HTERT RPE-1 (cell line): ENCODE results near the gene ZNF532.
"Not testable (repeated sequence)": the region's sequence is repeated elsewhere in the genome, so short reads cannot be mapped to it uniquely, and the experiment has no call there.

Experiments used
- in situ Hi-C: fragments of 300-500 bp; cut with MboI; formaldehyde crosslinking; loops from 4 replicates; pipeline ENCODE4 v1.14.3; 2020; ENCODE audit warnings: low sequenced_read_pairs

Gene ZNF532

GRCh38 chr18:58898010-58898799 lies 33.5 kb downstream of the ZNF532 start:
- in situ Hi-C loops = no loop called here

DNA sequence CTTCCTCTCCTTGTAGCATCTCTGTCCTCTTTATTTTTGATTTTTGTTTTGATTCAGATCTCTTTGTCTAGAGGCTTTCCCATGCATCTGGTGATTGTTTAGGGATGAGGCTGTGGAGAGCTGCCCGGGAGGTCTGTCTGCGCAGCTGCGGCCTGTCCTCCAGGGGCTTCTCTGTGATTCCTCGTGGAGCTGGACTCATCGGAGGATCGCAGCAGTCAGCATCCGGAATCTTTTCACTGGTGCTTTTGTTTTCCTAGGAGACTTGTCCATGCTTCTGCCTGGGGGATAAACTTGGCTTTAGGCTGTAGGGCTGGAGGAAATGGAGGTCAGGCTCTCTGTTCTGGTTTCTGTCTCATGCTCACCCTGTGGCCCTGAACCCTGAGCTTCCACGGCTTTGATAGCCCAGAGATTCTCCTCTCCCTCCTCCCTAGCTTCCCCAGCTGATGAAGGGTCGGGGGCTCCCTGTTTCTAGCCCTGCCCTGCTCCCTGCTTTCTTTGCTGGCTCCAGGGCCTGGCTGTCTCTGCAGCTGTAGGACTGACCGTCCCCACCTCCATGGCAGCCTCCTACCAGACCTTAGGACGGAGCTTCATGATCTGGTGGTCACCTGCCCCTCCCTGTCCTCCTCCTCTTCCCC lies 35.5 kb downstream of the ZNF532 start:
- in situ Hi-C loops = no loop called here

DNA sequence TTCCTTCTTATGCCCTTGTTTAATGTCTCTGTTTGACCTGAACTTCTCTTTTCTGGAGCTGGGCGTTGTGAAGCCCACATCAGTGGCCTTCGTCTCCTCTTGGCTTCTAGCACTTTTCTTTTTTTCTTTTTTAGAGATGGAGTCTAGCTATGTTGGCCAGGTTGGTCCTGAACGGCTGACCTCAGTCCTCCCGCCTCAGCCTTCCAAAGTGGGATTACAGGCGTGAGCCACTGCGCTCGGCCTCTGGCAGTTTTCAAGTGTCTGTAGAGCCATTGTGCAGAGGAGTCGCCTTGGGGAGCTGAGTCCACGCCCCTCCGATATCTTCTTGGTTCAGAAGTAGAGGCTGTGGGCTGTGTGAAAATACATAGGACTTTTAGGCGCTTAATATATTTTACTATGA lies 36.5 kb downstream of the ZNF532 start:
- in situ Hi-C loops = no loop called here

GRCh38 chr18:58901783-58902182 lies 37.1 kb downstream of the ZNF532 start:
- in situ Hi-C loops = no loop called here

- in situ Hi-C loops = no loop called here
These were observed 38.3 kb downstream of the ZNF532 start for GRCh38 chr18:58902961-58903360.

DNA sequence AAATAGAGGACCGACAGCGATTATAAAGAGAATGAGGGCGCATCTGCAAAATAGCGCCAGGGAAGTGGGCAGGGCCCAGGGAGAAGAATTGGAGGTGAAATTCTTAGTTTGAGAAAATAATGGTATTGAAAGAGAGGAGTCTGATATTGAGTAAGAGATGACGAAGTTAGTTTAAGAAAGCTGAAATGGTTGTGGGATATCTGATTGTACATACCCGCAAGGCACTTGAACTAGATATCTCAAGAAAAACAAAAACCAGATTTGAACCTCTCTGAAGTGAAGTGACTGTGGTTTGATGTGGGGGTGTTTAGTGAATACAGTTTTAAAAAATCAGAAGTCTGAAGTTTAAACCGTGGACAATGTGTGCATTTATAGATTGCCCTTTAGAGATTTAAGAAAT lies 38.9 kb downstream of the ZNF532 start:
- in situ Hi-C loops = no loop called here

DNA sequence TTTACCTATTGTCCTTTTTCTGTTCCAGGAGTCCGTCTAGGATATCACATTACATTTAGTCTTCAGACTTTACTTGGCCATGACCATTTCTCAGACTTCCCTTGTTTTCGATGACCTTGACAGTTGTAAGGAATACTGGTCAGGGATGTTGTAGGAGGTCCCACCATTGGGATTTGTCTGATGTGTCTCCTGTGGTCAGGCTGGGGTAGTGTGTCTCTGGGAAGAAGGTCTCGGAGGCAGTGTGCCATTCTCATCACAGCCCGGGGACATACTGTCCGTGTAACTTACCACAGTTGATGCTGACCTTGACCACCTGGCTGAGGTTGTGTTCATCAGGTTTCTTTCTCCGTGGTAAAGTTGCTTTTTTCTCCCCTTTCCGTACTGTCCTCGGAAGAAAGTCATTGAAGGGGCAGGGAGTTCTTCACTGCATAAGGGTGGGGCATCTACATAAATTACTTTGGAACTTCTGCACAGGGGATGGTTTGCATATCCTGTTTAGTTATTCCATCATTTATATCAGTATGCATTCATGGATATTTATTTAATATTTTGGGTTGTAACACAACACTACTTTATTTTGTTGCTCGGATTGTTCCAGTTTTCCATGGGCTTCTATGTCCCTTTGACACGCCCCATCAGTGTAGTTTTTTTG lies 41.2 kb downstream of the ZNF532 start:
- in situ Hi-C loops = no loop called here

DNA sequence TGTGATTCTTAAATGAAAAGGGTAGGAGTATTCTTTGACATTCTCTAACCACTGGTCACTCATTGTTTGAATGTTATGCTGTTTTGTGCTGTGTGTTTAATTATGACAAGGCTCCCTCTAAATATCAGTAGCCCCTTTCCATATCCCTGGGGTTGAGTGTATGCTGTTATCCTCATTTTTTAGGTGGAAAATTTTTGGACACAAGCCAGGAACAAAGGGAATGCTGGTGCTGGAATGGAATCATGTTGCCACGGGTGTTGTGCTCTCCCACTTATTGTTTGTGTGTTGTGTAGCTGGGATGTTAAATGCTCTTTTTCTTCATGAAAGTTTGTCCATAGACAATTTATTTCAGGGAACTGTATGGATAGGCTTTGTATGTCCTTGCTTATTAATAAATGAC lies 43.3 kb downstream of the ZNF532 start:
- in situ Hi-C loops = no loop called here

DNA sequence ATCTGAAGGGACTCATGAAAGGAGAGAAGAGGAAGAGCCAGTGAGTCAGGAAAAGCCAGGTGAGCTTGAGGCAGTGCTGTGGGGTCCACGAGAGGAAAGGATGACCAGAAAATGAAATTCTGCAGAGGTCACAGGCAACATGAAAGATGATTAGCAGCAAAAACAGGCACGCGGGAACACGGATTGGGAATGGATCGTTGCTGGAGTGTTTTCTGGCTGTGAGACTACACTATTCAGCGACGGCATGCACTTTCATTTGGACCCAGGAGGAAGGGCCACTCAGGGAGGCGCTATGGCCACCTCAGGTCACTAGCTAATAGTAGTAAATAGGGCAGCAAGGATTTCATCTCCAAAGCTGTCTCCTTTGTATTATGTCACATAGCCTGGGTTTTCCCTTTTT lies 44.8 kb downstream of the ZNF532 start:
- in situ Hi-C loops = no loop called here

DNA sequence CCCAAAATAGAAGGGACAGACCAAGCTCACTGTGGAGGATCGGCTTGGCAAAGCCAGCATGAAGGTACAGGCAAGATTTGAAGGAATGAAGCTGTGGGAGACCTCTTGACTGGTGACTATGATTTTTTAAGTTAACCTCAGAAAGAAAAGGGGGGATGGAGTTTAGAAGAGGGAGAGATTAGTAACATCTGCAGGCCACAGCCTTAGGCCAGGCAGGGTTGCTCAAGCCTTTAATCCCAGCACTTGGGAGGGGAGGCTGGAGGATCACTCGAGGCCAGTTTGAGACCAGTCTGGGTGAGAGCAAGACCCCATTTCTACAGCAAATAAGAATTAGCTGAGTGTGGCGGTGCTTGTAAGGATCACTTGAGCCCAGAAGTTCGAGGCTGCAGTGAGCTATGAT lies 46.6 kb downstream of the ZNF532 start:
- in situ Hi-C loops = no loop called here

DNA sequence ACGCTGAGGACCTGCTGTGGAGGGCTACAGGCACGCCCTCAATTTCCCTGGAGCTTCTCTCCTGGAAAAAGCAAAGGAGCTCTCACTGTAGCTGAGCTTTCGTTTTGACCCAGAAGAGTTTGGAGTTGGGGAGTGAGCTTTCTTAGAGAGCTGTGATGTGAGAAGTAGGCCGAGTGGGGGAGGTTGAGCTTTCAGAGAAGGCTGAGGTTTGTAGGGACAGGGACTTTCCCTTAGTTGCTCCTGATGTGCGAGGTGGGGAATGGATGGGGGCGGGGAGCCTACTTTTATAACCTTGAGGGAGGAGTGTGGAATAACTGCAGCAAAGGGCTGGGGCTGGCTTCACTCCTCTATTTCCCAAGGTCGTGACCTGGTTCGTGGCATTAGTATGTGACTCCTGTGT lies 47.1 kb downstream of the ZNF532 start:
- in situ Hi-C loops = no loop called here

DNA sequence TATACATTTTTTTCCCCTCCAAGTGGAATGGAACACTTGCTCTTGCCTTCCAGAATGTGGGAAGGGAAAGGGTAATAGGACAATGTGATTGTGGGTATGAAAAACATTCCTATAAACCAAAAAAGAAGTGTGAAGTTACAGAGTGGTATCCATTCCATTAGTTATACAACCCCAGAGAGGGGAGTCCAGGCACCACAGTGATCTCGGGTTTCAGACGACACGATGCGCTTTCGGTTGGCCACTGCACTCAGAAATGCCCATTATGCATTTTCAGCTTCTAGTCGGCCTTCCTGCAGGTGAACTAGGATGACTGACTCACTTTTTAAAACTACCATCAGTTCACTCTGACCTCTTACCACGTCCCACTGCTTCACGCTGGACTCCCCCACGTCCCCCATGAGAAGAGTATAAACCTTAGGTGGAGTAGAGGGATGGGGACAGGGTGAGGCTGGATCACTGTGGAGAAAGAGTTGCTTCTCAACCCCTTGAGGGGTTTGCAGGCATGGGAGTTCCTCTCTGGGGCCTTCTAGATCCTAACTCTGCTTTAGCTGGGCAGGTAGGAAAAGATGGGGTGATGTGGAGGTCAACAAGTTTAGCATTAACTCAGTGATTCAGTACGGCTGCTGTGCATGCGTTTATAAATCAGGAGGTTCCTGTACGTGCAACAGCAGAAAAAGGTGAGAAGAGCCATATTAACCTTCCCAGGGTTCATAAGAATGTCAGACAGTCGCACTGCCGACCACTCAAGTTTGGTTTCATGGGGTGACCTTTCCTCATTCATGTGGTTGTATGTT lies 50.5 kb downstream of the ZNF532 start:
- in situ Hi-C loops = no loop called here

GRCh38 chr18:58915995-58916394 lies 51.3 kb downstream of the ZNF532 start:
- in situ Hi-C loops = no loop called here

DNA sequence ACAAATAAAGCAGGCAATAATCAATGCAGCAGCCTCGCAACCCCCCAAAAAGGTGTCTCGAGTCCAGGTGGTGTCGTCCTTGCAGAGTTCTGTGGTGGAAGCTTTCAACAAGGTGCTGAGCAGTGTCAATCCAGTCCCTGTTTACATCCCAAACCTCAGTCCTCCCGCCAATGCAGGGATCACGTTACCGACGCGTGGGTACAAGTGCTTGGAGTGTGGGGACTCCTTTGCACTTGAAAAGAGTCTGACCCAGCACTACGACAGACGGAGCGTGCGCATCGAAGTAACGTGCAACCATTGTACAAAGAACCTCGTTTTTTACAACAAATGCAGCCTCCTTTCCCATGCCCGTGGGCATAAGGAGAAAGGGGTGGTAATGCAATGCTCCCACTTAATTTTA lies 55.3 kb downstream of the ZNF532 start:
- in situ Hi-C loops = not testable (repeated sequence)

DNA sequence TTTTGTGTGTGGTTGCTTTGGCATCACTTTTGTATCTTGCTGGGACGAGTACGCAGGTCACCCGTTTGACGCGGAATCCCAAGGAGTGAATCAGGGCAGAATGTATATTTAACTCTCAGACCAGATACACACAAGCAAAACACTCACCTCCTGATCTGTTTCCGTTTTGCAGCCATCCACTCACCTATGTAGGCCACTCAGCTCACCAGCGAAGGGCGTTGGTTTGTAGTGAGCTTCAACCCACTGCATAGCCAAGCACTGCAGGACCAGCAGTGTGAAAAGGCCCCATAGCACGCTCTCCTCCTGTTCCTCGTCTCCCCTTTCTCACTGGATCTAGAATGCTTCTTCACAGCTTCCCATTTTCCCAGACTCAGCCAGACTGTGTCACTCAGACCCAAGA lies 58.3 kb downstream of the ZNF532 start:
- in situ Hi-C loops = no loop called here

DNA sequence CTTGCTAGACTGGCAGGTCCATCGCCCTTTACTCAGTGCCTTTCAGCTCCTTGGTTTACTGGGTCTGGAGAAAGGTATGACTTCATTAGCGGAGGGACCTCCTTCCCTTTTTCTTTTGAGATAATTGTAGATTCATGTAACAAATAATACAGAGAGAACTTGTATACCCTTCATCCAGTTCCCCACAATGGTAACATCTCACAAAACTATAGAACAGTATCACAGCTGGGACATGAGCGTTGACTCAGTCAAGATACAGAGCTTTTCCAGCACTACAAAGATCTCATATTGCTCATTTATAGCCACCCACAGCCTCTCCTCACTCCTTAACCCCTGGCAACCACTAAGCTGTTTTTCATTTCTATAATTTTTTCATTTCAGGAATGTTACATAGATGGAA lies 59.8 kb downstream of the ZNF532 start:
- in situ Hi-C loops = no loop called here

DNA sequence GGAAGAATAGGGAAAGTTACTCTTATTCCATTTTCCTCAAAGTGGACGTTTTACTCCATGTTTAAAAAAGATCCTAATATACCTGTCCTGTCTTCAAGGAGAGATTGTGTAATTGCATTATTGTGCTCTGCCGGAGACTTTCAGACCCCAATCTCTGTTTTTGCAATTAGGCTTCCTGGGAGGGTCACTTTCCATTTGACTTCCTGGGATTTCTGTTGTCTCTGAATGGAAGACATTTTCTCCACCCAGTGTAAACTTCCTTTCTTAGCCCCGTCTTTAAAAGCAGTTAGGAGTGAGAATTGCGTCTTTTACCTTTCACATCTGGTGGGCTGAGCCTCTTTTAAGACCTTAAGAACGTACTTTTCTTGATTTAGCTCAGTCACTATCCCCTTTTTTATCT lies 63.0 kb downstream of the ZNF532 start:
- in situ Hi-C loops = no loop called here

DNA sequence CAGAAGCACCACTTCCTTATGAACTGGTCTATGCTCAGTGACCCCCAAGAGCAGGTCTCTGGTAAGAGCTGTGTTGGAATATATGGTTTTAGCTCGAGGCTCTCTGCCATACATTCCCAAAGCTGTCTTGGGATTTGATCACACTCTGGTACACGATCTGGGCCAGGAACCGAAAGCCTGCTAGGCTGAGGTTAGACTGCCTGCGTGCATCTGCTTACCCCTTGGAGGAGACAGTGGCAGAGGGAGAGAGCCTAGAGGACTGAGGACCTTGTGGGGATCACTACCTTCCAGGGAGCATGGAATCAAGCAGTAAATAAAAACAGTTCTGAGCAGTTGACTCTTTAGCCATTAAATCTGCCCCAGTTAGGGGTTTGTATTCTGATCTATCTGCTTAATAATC lies 63.7 kb downstream of the ZNF532 start:
- in situ Hi-C loops = no loop called here

- in situ Hi-C loops = no loop called here
These were observed 64.5 kb downstream of the ZNF532 start for GRCh38 chr18:58929206-58929605.

- in situ Hi-C loops = no loop called here
These were observed 69.7 kb downstream of the ZNF532 start for GRCh38 chr18:58934356-58934755.

- in situ Hi-C loops = no loop called here
These were observed 70.4 kb downstream of the ZNF532 start for GRCh38 chr18:58934933-58935577.
